Measurements from ENCODE around the gene TMEM270. TPM values are rescaled to one million over a fixed set of nuclear protein-coding genes. Genes with fewer than 3 reads are reported as not detected.
"Not testable (repeated sequence)": the region's sequence is repeated elsewhere in the genome, so short reads cannot be mapped to it uniquely, and the experiment has no call there.

Gene TMEM270
- total RNA-seq, 1 donor from 2014 or later = not detected

- Histone ChIP-seq H3K27me3 (no peaks in the 10 kb centered on the region), H3K4me1 (peaks cover 19% of the 10 kb centered on the region), H3K27ac (peak within 1 kb of the TSS; percentile 78), H3K36me3 (no peaks in the 10 kb centered on the region), H3K4me3 (peak within 1 kb of the TSS; percentile 64), H3K9me3 (no peaks in the 10 kb centered on the region)
- no peak for TF ChIP-seq CTCF (IDR thresholded peaks at IDR 0.05)
- DNase-seq (peak; percentile 95), ATAC-seq (peak; percentile 96)
- intact Hi-C loops (cut with DNase I) = no loop called here
These were observed 18.6 kb upstream of the TMEM270 start, which contains the start of gene METTL27 for GRCh38 chr7:73842067-73842976. Gene METTL27, minus strand, starts transcription at chr7:73842516. Its CDS starts 376 bp downstream, at chr7:73842140.

- ATAC-seq (no peak), DNase-seq (no peak)
- no peaks in the 10 kb centered on the region for H3K27me3 ChIP-seq
- H3K36me3 ChIP-seq = no peaks in the 10 kb centered on the region
- TF ChIP-seq CTCF (IDR thresholded peaks at IDR 0.05) = no peak
- H3K27ac ChIP-seq = no peak overlapping the region
- intact Hi-C loops (cut with DNase I) = no loop called here
- peaks cover 19% of the 10 kb centered on the region for H3K4me1 ChIP-seq
- H3K4me3 ChIP-seq = no peak overlapping the region
- no peaks in the 10 kb centered on the region for H3K9me3 ChIP-seq
These were observed 16.8 kb upstream of the TMEM270 start for GRCh38 chr7:73844131-73844547.

GRCh38 chr7:73844848-73845460 is 16.0 kb upstream of the TMEM270 start:
- no peaks in the 10 kb centered on the region for H3K36me3 ChIP-seq
- H3K4me1 ChIP-seq = peaks cover 19% of the 10 kb centered on the region
- H3K27ac ChIP-seq = no peak overlapping the region
- no peak overlapping the region for H3K4me3 ChIP-seq
- H3K9me3 ChIP-seq = no peaks in the 10 kb centered on the region
- intact Hi-C loops (cut with DNase I) = no loop called here
- H3K27me3 ChIP-seq = no peaks in the 10 kb centered on the region
- TF ChIP-seq CTCF (IDR thresholded peaks at IDR 0.05) = no peak
- DNase-seq = no peak
- ATAC-seq = no peak

GRCh38 chr7:73845701-73846195 is 15.2 kb upstream of the TMEM270 start:
- H3K27me3 ChIP-seq; H3K4me3 ChIP-seq; intact Hi-C loops (cut with DNase I); H3K27ac ChIP-seq; DNase-seq; H3K36me3 ChIP-seq; ATAC-seq; H3K9me3 ChIP-seq: not testable (repeated sequence)
- H3K4me1 ChIP-seq = peaks cover 19% of the 10 kb centered on the region

- Histone ChIP-seq H3K9me3 (no peaks in the 10 kb centered on the region), H3K4me3 (no peak overlapping the region), H3K4me1 (peaks cover 15% of the 10 kb centered on the region), H3K36me3 (no peaks in the 10 kb centered on the region), H3K27ac (no peak overlapping the region), H3K27me3 (no peaks in the 10 kb centered on the region)
- no peak for DNase-seq
- ATAC-seq = no peak
- no peak for TF ChIP-seq CTCF (IDR thresholded peaks at IDR 0.05)
- intact Hi-C loops (cut with DNase I) = no loop called here
These were observed 12.8 kb upstream of the TMEM270 start for GRCh38 chr7:73847941-73848723.
